Measurements from ENCODE around the gene CCR7.

The CCR7 gene

GRCh38 chr17:40562838-40563219 lies 2.4 kb downstream of the CCR7 start:
- no peak for DNase-seq (ENCODE audit: low read depth in 1 of 2, low spot score in 1 of 2)

- peak in 1 of 2 donors; percentile 48 for DNase-seq (ENCODE audit: low read depth in 1 of 2, low spot score in 1 of 2)
These were observed 3.2 kb downstream of the CCR7 start for GRCh38 chr17:40561871-40562611.

DNA sequence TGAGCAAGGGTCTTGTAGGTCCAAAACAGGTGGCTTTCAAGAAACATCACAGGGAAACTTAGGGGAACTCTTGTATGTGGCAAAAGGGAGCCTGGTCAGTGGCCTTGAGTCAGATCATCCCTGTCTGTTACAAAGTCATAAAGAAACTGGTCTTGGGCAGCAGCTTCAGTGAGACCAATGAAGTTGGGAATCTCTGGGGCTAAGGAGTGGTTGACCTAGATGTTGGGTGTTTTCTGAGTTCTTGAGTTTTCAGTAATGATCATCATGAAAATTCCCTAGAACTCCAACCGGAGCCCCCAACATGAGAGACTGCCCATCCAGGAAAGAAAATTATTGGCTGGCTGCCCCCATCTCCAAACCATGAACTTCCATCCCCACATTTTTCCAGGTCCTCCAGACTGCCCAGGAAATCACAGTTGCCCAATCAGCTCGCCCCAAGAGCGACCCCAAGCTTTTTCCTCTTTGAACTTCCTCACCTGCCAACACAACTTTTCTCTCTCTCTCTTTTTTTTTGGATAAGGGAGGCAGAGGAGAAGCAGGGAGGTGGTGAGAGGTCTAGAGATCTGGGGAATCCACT lies 3.9 kb downstream of the CCR7 start:
- DNase-seq (ENCODE audit: low read depth in 1 of 2, low spot score in 1 of 2): no peak

- DNase-seq (ENCODE audit: low read depth in 1 of 2, low spot score in 1 of 2): peak in 1 of 2 donors; percentile 65
These were observed 4.5 kb downstream of the CCR7 start for GRCh38 chr17:40560592-40561293.

- DNase-seq (ENCODE audit: low read depth in 1 of 2, low spot score in 1 of 2): peak; percentile 74 to 76
These were observed 5.2 kb downstream of the CCR7 start for GRCh38 chr17:40559954-40560591.

GRCh38 chr17:40559564-40559916 lies 5.7 kb downstream of the CCR7 start:
- DNase-seq (ENCODE audit: low read depth in 1 of 2, low spot score in 1 of 2): no peak

GRCh38 chr17:40558890-40559563 lies 6.2 kb downstream of the CCR7 start:
- no peak for DNase-seq (ENCODE audit: low read depth in 1 of 2, low spot score in 1 of 2)

- no peak for DNase-seq (ENCODE audit: low read depth in 1 of 2, low spot score in 1 of 2)
These were observed 6.9 kb downstream of the CCR7 start for GRCh38 chr17:40558300-40558889.

- no peak for DNase-seq (ENCODE audit: low read depth in 1 of 2, low spot score in 1 of 2)
These were observed 7.6 kb downstream of the CCR7 start for GRCh38 chr17:40557531-40558299.

GRCh38 chr17:40556884-40557414 lies 8.3 kb downstream of the CCR7 start:
- DNase-seq (ENCODE audit: low read depth in 1 of 2, low spot score in 1 of 2): no peak

DNA sequence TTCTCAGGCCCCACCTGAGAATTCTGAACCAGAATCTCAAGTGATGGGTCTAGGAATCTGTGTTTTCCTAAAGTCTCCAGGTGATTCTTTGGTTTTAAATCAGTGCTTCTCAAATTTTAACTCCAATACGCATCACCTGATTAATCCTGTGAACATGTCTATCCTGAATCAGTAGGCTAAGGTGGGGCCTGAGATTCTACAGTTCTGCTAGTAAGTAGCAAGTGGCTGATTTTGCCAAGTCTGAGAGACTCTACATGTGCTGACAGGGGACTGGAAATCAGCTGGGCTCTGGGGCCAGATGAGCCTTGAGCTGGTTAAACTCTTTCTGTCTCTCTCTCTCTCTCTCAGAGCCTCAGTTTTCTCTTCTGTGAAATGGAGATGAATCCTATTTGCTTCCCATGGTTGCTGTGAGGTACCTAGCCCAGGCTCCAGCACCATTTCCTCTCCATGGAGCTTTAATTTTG lies 9.0 kb downstream of the CCR7 start:
- no peak for DNase-seq (ENCODE audit: low read depth in 1 of 2, low spot score in 1 of 2)

DNA sequence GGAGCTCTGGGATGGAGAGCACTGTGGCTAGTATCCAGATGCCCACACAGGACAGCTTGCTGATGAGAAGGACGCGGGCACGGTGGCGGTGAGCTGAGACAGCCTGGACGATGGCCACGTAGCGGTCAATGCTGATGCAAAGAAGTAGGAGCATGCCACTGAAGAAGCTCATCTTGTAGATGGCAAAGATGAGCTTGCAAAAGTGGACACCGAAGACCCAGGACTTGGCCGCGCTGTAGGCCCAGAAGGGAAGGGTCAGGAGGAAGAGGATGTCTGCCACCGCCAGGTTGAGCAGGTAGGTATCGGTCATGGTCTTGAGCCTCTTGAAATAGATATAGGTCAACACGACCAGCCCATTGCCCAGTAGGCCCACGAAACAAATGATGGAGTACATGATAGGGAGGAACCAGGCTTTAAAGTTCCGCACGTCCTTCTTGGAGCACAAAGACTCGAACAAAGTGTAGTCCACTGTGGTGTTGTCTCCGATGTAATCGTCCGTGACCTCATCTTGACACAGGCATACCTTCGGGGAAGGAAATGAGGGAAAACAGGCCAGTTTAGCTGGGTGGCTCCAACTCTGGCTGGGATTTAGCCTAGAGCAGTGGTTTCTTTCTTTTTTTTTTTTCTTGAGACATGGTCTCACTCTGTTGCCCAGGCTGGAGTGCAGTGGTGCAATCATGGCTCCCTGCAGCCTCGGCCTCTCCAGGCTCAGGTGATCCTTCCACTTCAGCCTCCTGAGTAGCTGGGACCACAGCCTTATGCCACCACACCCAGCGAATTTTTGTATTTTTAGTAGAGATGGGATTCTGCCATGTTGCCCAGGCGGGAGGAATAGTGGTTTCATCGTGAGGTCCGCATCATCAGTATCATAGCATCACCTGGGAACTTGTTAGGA lies 9.7 kb downstream of the CCR7 start:
- DNase-seq (ENCODE audit: low read depth in 1 of 2, low spot score in 1 of 2): no peak

GRCh38 chr17:40554646-40555295 lies 10.5 kb downstream of the CCR7 start:
- DNase-seq (ENCODE audit: low read depth in 1 of 2, low spot score in 1 of 2): no peak

GRCh38 chr17:40553694-40554534 lies 11.4 kb downstream of the CCR7 start:
- no peak for DNase-seq (ENCODE audit: low read depth in 1 of 2, low spot score in 1 of 2)

GRCh38 chr17:40552806-40553693 lies 12.2 kb downstream of the CCR7 start:
- no peak for DNase-seq (ENCODE audit: low read depth in 1 of 2, low spot score in 1 of 2)

Data from activated T-helper 1 cell treated with anti-CD3 and anti-CD28 coated beads, Interleukin-2, amount 50 U/mL, for 16 hours (primary cell).